ENCODE data around the gene EYA2.
"Not testable (repeated sequence)": the region's sequence is repeated elsewhere in the genome, so short reads cannot be mapped to it uniquely, and the experiment has no call there.

The EYA2 gene

GRCh38 chr20:46872328-46873211, 22.1 kb upstream of the EYA2 start:
- FAIRE-seq (no peak), DNase-seq (ENCODE audit: insufficient read length) (no peak)
- TF ChIP-seq TAF1 (IDR thresholded peaks at IDR 0.05; ENCODE audit: borderline replicate concordance, low read depth, low read length) (no peak), POLR2A (IDR thresholded peaks at IDR 0.05; ENCODE audit: low read depth, low read length) (no peak), POLR2AphosphoS5 (IDR thresholded peaks at IDR 0.05; ENCODE audit: low read depth, low read length) (no peak)

DNA sequence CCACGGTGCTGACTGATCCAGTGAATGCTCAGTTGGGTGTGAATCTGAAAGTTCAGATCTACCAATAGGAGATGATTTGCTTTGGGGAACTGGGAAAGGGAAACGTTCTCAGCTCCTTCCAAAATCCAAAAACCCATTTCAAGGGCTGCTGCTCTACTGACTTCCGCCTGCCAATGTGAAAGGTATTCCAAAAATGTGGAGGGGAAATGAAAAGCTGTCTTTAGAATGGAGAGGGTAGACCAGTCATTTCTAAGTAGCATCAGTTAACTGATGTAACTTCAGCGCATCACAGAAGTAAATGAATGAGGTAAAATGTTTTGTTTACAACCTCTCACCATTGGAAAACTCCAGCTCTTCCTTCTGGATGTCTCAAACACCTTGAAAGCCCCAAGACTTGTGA, 19.6 kb upstream of the EYA2 start:
- no peak for DNase-seq (ENCODE audit: insufficient read length)
- no peak for TF ChIP-seq TAF1 (IDR thresholded peaks at IDR 0.05; ENCODE audit: borderline replicate concordance, low read depth, low read length)
- TF ChIP-seq POLR2AphosphoS5 (IDR thresholded peaks at IDR 0.05; ENCODE audit: low read depth, low read length), result no peak
- TF ChIP-seq POLR2A (IDR thresholded peaks at IDR 0.05; ENCODE audit: low read depth, low read length), result no peak
- FAIRE-seq, result no peak

GRCh38 chr20:46879386-46879785, 15.3 kb upstream of the EYA2 start:
- FAIRE-seq (no peak), DNase-seq (ENCODE audit: insufficient read length) (no peak)
- TF ChIP-seq POLR2A (IDR thresholded peaks at IDR 0.05; ENCODE audit: low read depth, low read length), result no peak
- TF ChIP-seq TAF1 (IDR thresholded peaks at IDR 0.05; ENCODE audit: borderline replicate concordance, low read depth, low read length), result no peak
- no peak for TF ChIP-seq POLR2AphosphoS5 (IDR thresholded peaks at IDR 0.05; ENCODE audit: low read depth, low read length)

DNA sequence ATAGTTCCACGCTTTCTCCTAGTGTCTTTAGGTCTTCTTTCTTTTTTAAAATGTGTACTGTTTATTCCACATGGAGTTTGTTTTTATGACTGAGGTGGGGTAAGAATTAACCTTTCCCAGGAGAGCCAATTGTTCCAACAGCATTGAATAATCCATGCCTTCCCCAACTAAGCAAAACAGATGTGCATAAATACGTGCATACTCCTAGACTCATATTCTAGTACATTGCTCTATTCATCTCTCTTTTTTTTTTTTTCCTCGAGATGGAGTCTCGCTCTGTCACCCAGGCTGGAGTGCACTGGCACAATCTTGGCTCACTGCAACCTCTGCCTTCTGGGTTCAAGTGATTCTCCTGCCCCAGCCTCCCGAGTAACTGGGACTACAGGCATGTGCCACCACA, 14.7 kb upstream of the EYA2 start:
- not testable (repeated sequence) for FAIRE-seq; DNase-seq (ENCODE audit: insufficient read length)

GRCh38 chr20:46883892-46884291, 10.8 kb upstream of the EYA2 start:
- no peak for DNase-seq (ENCODE audit: insufficient read length)
- TF ChIP-seq TAF1 (IDR thresholded peaks at IDR 0.05; ENCODE audit: borderline replicate concordance, low read depth, low read length) (no peak), POLR2AphosphoS5 (IDR thresholded peaks at IDR 0.05; ENCODE audit: low read depth, low read length) (no peak), POLR2A (IDR thresholded peaks at IDR 0.05; ENCODE audit: low read depth, low read length) (no peak)

DNA sequence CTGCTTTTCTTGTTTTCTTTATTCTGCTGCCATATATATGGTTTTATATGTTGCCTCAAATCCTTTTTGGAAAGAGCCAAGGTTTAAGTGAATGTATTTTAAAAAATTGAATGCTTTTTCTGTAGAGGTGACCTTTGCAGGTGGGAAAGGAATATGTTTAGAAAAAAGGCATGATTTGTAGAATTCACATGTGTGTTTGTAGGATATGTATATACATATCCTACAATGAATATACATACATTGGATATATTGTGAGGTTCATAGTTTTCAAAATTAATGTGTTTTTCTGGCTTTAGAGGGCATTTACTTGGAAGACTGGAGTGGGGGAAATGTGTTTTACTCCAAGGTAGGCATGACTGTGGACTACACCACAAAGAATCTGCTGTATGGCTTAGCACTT, 4.0 kb upstream of the EYA2 start:
- no peak for TF ChIP-seq POLR2AphosphoS5 (IDR thresholded peaks at IDR 0.05; ENCODE audit: low read depth, low read length)
- TF ChIP-seq POLR2A (IDR thresholded peaks at IDR 0.05; ENCODE audit: low read depth, low read length), result no peak
- no peak for TF ChIP-seq TAF1 (IDR thresholded peaks at IDR 0.05; ENCODE audit: borderline replicate concordance, low read depth, low read length)
- no peak for DNase-seq (ENCODE audit: insufficient read length)
- no peak for FAIRE-seq

More at GRCh38 chr20:46883892-46884291, 10.8 kb upstream of the EYA2 start:
- FAIRE-seq, result no peak

DNA sequence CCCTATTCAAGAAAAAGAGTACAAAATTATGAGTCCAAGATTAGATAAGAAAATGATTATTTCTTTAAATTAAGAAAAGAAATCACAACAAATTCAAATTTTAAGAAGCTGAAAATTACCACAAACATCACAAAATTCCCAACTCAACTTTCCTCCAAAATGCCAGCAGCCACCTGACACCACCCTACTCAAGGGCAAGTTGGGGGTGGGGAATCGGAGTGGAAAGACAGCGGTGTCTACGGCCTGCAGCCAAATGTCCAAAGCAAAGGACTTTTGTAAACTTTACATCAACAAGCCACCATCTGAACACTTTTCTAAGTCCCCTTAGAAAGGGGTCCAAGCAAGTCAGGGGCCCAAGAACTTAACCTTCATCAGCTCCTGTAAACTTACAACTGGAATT, 1.6 kb upstream of the EYA2 start:
- TF ChIP-seq TAF1 (IDR thresholded peaks at IDR 0.05; ENCODE audit: borderline replicate concordance, low read depth, low read length), result no peak
- no peak for TF ChIP-seq POLR2A (IDR thresholded peaks at IDR 0.05; ENCODE audit: low read depth, low read length)
- TF ChIP-seq POLR2AphosphoS5 (IDR thresholded peaks at IDR 0.05; ENCODE audit: low read depth, low read length), result no peak
- FAIRE-seq (no peak), DNase-seq (ENCODE audit: insufficient read length) (no peak)

DNA sequence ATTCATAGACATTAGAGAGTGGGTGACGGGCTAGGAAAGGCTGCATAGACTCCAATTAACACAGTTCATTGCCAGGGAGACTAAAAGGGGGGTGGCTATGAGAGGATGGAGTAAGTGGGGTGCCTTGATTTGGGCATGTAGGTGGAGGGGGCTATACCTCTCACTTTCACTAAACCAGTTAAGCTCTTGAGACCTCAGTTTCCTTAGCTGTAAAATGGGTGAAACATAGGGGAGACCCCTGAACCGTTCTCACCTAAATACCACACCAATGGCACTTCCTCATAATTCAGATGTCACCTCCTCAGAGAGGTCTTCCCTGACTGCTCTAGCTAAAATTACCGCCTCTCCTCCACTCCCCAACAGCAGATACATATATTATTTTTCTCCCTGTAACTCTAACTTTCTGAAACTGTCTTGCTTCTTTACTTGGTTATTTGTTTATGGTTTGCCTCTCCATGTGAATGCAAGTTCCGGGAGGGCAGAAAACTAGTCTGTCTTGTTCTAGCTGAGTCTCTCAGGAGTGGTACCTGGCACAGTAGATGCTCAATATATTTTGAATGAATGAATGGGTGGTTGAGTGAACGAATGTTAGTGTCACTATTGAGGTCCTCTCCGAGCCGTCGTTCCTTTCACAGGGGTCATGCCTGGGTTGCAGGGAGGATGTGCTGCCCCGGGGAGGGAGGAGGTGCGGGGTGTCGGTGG, 615 bp upstream of the EYA2 start:
- FAIRE-seq, result no peak
- TF ChIP-seq POLR2AphosphoS5 (IDR thresholded peaks at IDR 0.05; ENCODE audit: low read depth, low read length) (no peak), TAF1 (IDR thresholded peaks at IDR 0.05; ENCODE audit: borderline replicate concordance, low read depth, low read length) (no peak), POLR2A (IDR thresholded peaks at IDR 0.05; ENCODE audit: low read depth, low read length) (no peak)

GRCh38 chr20:46894971-46895905, 595 bp downstream of the EYA2 start:
- DNase-seq (ENCODE audit: insufficient read length), result peak; percentile 32
- FAIRE-seq, result peak; percentile 61
- TF ChIP-seq TAF1 (IDR thresholded peaks at IDR 0.05; ENCODE audit: borderline replicate concordance, low read depth, low read length), result no peak
- TF ChIP-seq POLR2A (IDR thresholded peaks at IDR 0.05; ENCODE audit: low read depth, low read length), result no peak
- TF ChIP-seq POLR2AphosphoS5 (IDR thresholded peaks at IDR 0.05; ENCODE audit: low read depth, low read length), result no peak

More for the DNA sequence above, 615 bp upstream of the EYA2 start:
- no peak for DNase-seq (ENCODE audit: insufficient read length)

- no peak for TF ChIP-seq POLR2A (IDR thresholded peaks at IDR 0.05; ENCODE audit: low read depth, low read length)
- no peak for TF ChIP-seq TAF1 (IDR thresholded peaks at IDR 0.05; ENCODE audit: borderline replicate concordance, low read depth, low read length)
- no peak for TF ChIP-seq POLR2AphosphoS5 (IDR thresholded peaks at IDR 0.05; ENCODE audit: low read depth, low read length)
- no peak for DNase-seq (ENCODE audit: insufficient read length)
- no peak for FAIRE-seq
Measured at GRCh38 chr20:46895906-46896242, 1.2 kb downstream of the EYA2 start.

DNA sequence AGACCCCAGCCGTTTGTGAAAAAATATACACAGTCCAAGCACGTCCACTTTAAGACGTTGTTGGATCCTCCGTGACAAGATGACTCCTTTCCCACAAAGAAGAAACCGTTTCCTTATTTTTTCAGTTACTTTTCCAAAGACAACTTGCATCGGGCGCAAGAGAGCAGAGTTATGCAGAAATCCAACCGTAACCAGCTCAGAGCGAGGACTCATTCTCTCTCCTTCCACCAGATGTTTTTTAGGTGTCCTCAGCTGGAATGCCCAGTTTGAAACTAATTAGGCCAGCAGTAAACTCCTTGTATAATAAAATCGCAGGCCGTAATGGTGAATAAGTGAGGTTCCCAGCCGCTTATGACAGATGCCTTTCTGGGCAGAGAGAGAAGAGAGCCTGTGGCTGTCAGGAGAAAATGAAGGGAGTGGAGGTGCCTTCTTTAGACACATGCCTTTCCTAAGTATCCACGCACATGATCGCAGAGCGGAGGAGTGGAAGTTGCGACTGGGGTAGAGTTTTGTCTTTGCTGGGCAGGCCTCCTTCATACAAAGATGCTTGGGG, 2.8 kb downstream of the EYA2 start:
- TF ChIP-seq TAF1 (IDR thresholded peaks at IDR 0.05; ENCODE audit: borderline replicate concordance, low read depth, low read length) (no peak), POLR2AphosphoS5 (IDR thresholded peaks at IDR 0.05; ENCODE audit: low read depth, low read length) (no peak), POLR2A (IDR thresholded peaks at IDR 0.05; ENCODE audit: low read depth, low read length) (no peak)
- DNase-seq (ENCODE audit: insufficient read length) (no peak), FAIRE-seq (no peak)
